GM18520 (cell line): ENCODE results near the gene NEGR1.

Source experiments
- ATAC-seq: cut with Tn5 transposase; IDR thresholded peaks from one replicate; pipeline ENCODE4 v1.9.1; 2021; ENCODE audit not compliant: unreplicated experiment

NEGR1 gene

DNA sequence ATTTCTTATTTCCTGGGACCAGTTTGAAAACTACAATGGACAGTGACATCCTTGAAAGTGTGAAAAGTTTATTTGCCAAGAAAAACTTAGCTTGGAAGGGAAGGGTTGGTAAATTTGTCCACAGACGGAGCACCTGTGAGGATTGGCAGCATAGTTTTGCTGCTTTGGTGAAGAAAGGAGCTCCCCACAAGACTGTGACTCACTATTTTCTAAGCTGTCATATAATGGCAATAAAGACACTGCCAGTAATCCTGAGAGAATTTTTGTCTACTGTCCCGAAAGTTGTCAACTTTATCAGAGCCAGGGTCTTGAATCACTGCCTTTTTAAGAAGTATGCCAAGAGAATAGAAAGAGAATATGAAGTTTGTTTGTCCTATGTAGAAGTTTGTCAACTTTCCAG, 230.8 kb downstream of the NEGR1 start:
- no peak for ATAC-seq

DNA sequence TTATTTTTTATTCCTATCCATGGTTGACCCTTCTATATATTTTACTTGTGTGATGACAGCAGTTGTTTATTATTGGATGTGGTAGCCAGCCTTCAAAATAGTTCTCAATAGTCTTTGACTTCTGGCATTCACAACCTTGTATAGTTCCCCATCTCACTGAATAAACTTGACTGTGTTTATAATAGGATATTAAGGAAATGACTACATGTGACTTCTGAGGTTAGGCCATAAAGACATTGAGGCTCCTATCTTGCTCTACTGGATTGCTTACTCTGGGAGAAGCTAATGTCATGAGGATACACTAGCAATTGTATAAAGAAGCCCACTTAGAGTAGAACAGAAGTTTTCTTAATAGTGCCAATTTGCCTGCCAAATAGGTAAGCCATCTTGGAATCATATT, 231.8 kb downstream of the NEGR1 start:
- no peak for ATAC-seq

DNA sequence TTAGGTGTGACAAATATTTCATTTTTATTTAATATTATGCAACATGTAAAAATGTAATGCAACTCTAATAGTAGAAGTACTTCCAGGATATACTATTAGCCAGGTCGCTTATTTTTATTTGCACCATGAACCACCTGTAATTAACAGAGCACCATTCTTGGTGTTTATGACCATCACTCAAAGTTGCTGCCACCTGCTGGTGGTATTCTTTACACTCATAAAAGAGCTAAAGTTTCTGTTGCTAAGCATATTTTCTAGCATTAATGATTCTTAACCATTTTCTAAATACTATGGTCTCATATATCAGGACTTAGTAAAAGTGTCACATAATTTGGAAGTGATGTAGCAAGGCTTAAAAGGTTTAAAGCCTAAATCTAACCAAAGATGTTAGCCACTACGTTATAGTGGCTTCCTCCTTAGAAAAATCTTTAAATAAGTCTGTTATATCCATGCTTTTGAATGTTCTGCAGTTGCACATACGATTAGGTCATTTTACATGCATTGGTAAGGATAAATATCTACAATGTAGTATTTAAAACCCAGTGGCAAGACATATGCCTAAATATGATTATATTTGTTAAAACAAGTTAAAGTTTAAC, 244.5 kb downstream of the NEGR1 start:
- ATAC-seq = peak; percentile 50

GRCh38 chr1:72034827-72035226, 247.5 kb downstream of the NEGR1 start:
- ATAC-seq = no peak

DNA sequence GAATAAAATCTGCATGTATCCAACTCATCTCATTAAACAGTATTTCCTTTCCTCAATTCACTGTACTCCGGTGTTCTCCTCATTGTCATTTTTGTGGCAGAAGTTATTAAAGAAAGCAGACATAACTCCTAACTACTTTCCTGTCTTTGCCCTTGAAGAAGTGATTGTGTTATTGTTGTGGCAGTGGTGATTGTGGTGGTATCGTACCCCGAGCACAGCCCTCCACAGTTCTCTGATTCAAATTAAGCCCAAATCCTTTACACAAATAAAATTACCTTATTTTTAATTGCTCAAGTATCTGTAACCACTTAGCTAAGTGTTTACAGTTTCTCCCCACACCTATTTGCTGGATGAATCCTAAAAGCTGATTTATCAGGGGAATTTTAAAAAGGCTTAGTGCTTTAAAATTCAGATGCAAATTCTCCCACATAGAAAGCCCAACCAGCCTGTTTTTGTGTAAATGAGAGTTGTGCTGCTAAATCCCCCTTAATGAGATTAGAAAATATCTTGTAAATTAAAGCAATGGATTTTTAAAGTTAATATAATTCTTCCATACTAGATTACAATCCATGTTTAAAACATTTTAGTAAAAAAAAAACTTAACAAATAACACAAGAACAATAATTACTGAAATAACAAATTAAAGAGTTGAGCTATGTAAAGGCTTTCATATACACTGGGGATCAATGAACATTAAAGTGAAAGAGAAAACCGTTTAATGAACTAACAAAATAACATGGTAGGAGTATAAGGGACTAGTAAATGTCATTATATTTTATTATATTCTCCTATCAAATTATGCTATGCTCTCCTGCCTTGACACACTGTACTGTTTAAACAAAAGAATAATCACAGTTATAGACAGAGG, 259.0 kb downstream of the NEGR1 start:
- ATAC-seq = no peak

- no peak for ATAC-seq
These were observed 263.8 kb downstream of the NEGR1 start for GRCh38 chr1:72018562-72018961.

- ATAC-seq = no peak
These were observed 267.3 kb downstream of the NEGR1 start for GRCh38 chr1:72015006-72015405.

DNA sequence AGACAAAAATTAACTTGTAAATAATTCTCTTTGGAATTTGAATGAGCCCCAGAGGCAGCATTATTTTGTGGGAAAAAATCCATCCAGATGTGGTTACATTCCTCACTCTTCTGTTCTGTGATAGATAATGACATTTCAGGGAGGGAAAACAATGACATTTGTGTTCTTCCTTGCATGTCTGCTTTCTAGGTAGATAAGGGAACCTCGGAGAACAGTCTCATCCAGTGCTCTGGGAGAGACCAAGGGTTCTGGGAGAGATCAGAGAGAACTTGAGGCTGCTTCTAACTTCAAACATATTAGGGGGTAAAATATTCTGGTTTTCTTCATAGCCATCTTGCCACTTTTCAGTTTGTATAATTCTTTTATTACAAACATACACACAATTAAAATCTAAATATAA, 269.2 kb downstream of the NEGR1 start:
- ATAC-seq = no peak

- no peak for ATAC-seq
These were observed 270.6 kb downstream of the NEGR1 start for GRCh38 chr1:72011721-72012120.

GRCh38 chr1:72010094-72010431, 272.3 kb downstream of the NEGR1 start:
- ATAC-seq = no peak

DNA sequence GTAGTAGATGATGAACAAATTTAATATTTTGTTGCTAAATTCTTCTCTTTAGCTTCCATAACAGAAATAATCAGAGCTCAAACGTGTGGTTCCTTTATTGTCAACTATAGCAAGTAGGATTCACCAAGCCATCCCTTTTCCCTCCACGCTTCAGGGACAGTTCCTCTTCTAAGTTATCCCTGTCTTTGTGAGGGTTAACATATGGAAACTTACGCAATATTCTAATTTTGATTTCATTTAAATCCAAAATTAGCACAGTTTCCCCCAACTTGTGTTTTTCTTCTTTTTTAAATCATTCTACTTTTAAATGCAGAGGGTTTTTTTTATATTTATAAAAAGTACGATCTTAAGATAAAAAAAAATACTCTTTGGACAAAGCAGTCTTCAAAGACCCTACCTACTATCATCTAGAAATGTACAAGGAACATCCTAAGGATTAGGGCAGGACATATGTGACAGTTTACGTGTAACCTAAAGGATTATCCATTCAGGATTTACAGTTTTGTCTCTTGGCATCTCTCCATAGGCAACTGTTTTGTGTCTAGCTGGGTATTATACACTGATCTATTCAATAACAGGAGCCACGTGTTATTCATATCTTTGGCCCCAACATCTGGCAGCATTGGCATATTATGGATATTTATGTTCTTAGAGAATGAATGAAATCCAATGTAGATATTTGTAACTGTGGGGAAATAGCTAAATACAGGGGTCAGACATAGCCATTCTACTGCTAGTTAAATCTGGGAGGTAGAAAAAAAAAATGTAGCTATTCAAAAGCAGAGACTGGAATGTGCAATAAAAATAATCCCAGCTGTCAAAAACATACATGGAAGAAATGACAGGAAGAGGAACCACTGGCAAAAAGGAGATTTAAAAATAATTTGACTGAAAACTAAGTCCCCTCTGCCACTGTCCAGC, 272.9 kb downstream of the NEGR1 start:
- ATAC-seq = no peak

DNA sequence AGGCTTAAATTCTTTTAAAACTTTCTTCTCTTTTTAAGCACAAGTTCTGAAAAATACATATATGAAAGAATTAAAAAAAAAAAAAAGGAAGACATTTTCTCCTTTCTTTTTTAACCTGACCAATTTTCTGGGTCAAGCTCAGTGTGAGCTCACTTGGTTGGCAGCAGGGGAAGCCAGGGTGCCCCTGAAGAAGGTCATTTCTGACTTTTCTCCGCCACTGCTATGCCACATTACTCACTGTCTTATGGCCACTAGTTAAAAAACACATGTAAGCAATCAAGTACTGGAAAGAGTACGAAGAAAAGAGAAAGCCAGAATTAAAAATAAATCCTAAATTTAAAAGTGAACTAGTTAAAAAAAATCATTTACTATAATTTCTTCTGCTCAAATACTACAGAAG, 275.0 kb downstream of the NEGR1 start:
- no peak for ATAC-seq

- ATAC-seq = no peak
These were observed 276.2 kb downstream of the NEGR1 start for GRCh38 chr1:72006092-72006491.

- no peak for ATAC-seq
These were observed 279.2 kb downstream of the NEGR1 start for GRCh38 chr1:72003092-72003491.

DNA sequence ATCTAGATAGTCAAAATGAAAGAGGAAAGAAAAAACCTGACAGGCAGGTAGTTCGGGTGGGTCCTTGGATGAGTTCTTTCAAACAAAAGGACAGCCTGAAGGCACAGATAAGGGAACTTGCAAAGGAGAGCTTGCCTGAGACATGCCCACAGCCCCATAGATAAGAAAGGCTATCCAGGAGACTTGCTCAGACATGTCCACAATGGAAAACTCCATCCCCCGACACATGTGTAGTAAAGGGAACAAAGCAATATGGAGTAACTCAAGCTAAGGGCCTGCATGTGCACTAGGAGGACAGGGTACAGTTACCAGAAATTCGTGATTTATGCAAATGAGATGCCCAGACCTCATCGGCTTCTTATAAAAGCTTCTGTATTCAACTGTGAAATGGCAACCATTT, 281.5 kb downstream of the NEGR1 start:
- no peak for ATAC-seq

DNA sequence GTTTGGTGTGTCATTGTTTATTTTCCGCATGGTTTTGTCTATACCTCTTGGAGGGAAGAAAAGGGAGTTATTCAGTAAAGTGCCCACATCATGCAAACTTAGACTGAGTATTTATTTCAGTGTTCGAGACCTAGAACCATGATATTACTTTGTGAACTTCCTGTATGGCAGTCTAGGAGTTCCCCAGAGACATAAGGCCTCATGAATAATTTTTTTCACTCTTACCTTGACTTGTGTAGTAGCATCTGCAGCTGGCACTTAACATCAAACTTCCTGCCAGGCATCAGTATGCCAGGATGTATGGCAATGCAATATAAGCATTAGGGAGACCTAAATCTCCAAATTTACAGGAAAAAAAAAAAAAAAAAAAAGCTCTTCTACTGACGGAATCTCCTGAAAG, 287.7 kb downstream of the NEGR1 start:
- ATAC-seq = no peak

DNA sequence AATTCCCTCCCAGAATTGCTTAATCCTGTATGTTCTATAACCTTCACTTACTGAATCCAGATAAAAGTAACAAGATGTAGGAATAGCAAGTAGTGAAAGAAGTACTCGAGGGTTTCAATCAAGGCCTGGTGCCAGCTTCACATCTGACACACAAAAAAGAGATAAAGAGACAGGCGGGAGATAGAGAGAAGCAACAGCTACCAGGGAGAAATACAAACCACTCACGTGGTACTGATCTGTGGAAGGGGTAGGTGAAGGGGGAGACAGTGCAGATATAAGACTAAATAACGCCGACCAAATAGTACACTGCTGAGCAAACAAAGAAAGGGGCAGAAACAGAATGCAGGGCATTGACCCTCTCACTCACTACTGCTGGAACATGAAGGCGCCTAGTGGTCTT, 295.2 kb downstream of the NEGR1 start:
- ATAC-seq = no peak

DNA sequence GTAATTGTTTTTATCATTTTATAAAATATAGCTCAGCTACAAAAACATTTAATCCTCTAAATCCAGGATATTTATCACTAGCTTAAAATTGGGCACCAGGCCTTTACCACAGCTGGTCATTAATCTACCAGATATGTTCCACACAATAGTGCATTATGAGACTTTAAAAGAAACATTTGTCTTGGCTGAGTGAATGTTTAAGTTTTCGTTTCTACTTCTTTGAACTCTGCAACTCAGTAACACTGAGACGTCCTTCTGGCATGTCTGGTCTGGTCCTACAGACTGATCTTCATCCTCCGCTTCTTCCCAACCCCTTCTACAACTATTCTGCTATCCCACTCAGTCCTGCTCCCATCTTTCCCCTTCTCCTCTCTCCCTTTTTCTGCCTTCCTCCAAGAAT, 296.2 kb downstream of the NEGR1 start:
- no peak for ATAC-seq

- no peak for ATAC-seq
These were observed 301.8 kb downstream of the NEGR1 start for GRCh38 chr1:71980556-71980955.

DNA sequence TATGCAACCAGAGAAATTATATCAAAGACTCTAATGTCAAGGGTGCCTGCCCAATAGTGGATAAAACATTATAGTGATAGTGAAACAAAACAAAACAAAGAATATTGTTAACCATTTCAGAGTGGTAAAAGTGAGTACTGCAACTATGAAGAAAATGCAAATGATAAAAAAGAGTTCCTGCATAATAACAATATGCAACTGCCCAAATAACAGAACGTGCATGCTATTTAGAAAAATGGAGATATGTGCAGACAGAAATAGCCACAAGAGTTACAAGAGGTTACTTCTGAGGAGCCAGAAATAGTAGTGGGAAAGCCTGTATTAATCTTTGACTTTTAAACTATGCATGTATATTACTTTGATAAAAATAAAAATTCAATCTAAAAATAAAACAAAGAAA, 302.5 kb downstream of the NEGR1 start:
- ATAC-seq = no peak

DNA sequence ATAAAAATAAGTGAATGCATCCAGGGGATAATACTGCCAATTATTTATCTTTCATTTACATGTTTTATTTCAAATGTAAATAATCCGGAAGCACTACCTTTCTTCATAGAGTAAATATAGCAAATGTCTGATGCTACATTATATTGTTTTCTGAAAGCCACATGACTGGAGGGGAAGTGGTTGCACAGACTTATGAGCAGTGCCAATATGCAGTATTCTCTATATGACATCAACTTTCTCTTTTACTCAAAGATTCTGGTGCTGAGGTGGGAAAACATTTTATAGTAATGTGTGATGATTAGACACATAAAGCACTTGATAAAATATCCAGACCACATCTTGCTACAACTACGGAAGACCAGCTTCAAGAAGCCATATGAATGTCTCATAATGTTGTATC, 314.7 kb downstream of the NEGR1 start:
- ATAC-seq = no peak

GRCh38 chr1:71964188-71964587, 318.2 kb downstream of the NEGR1 start:
- no peak for ATAC-seq
